Stimulated activated CD8-positive, alpha-beta memory T cell treated with anti-CD3 and anti-CD28 coated beads, Interleukin-12 subunit alpha, Interleukin-12 subunit beta, amount 100 ng/mL, for 24 hours (primary cell): ENCODE measurements around the gene ZNF140.

ENCODE experiments used
- DNase-seq: peaks from one replicate; pipeline ENCODE4 v3.0.0-alpha.2; 2020; ENCODE audit errors: extremely low read depth

ZNF140 gene

DNA sequence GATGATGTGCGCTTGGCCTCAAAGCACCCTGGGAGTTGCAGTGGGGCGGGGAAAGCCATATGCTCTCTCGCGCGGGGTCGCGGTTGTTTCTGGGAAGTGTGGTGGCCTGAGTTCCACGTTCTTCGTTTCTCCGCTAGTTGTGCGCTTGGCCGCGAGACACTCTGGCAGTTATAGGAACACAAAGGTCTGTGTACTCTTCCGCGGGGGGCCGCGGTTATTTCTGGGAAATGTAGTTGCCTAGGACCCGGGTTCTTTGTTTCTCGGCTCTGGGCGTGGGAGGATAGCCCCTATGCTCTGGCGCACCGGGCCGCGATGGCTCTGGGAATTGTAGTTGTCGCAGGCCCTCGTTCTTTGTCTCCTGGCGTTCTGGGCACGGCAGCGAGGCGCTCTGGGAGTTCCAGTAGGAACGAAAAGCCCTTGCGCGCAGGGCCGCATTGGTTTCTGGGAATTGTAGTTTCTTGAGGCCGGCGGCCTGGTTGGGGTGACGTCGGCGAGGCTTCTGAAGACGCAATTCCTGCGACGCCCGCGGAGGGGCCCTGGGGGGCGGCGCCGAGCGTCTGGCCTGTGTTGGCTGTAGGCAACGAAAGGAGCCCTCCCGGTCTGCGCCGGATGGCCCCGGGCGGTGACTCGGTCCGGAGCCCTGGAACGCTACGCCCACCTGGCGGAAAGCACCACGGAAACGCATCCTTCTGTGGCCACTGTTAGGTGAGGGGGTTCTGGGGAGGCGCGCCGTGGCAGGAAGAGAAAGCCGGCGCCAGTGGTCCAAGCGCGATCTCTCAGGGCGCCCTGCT, at the start of gene ZNF140:
Gene ZNF140 (plus strand): TSS at position 556 of the 791 bp plus-strand sequence. CDS start 398 bp downstream, outside the sequence.
- DNase-seq = peak; percentile 88

DNA sequence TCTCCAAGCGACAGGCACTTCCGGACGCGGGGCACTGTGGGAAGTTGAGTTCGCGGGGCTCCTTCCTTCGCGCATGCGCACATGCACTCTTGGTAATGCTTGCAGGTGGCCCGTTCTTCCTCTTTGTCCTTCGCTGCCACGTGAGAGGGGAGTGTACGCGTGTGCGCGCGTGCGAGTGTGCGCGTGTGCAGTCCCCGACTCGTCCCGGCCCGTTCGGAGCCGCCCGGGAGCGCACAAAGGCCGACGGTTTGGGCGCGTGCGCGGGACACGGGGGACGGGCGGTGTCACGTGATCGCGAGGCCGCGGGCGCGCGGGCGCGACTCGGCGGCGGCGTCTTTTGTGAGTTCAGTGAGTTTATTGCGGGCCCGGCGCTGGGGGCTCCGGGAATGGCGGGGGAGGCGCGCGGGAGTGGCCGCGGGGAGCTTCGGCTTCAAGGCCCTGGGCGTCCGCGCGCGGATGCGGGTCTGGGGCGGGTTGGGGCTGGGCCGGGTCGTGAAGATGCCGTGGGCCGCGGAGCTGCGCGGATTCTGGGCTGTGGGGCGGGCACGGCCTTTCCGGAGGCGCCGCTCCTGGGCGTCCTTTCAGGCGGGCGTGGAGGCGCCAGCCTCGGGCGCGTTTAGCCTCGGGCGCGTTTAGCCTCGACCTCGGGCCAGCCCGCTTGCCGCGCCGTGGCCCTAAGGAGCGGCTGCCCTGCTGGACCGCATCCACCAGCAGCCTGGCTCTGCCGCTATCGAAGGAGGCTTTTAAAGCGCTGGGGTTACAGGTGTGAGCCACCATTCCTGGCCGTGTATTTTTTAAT, 43.3 kb upstream of the ZNF140 start, which contains the start of gene ZNF84:
Gene ZNF84 (plus strand): TSS at position 303 of the 799 bp plus-strand sequence. CDS start 3,959 bp downstream, outside the sequence.
- DNase-seq = peak; percentile 91

DNA sequence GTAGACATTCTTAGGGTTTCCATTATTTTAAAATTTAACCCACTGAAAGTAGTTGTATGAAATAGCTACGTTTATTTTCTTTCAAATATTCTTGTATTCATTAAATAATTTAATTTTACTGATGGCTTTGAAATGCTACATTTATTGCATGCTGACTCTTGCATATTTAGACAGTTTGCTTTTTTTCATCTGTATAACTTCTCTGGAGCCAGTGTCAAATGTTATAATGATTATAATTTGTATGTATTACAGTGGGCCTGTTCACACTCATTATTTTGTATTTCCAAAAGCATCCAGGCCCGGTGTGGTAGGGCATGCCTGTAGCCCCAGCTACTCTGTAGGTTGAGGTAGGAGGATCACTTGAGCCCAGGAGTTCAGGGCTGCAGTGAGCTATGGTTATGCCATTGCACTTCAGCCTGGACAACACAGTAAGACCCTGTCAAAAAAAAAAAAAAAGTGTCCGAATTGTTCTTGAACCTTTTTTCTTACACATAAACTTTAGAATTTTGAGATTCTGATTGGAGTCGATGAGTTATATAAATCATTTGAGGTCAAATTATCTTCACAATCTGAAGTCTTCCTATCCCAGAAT, 42.5 kb upstream of the ZNF140 start:
- DNase-seq = no peak

DNA sequence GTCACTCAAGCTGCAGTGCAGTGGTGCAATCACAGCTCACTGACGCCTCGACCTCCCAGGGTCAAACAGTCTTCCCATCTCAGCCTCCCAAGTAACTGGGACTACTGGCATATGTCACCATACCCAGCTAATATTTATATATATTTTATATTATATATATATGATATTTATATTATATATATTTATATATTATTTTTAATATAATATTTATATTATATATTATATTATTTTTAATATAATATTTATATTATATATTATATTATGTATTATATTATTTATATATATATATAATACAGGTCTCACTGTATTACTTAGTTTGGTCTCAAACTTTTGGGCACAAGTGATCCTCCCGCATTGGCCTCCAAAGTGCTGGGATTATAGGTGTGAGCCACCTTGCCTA, 34.0 kb upstream of the ZNF140 start:
- no peak for DNase-seq

DNA sequence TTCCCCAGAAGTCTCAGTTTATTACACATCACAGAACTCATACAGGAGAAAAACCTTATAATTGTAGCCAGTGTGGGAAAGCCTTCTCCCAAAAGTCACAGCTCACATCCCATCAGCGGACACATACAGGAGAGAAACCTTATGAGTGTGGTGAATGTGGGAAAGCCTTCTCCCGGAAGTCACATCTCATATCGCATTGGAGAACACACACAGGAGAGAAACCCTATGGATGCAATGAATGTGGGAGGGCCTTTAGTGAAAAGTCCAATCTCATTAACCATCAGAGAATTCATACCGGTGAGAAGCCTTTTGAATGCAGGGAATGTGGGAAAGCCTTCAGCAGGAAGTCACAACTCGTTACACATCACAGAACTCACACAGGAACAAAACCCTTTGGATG, 23.3 kb upstream of the ZNF140 start:
- DNase-seq = no peak

DNA sequence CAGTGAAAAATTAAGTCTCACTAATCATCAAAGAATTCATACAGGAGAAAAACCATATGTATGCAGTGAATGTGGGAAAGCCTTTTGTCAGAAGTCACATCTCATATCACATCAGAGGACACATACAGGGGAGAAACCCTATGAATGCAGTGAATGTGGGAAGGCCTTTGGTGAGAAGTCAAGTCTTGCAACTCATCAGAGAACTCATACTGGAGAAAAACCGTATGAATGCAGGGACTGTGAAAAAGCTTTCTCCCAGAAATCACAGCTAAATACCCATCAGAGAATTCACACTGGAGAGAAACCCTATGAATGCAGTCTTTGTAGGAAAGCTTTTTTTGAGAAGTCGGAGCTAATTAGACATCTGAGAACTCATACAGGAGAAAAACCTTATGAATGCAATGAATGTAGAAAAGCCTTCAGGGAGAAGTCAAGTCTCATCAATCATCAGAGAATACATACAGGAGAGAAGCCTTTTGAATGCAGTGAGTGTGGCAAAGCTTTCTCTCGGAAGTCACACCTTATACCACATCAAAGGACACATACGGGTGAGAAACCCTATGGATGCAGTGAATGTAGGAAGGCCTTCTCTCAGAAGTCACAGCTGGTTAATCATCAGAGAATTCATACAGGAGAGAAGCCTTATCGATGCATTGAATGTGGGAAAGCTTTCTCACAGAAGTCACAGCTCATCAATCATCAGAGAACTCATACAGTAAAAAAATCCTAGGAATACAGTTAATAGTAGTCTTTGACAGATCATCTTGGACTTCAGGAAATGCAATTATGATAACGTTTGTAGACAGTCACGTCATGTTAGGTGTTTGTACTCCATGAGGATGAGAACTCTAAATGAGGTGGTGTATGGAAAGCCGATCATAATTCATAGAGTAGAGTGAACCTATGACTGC, 22.3 kb upstream of the ZNF140 start:
- DNase-seq = no peak

DNA sequence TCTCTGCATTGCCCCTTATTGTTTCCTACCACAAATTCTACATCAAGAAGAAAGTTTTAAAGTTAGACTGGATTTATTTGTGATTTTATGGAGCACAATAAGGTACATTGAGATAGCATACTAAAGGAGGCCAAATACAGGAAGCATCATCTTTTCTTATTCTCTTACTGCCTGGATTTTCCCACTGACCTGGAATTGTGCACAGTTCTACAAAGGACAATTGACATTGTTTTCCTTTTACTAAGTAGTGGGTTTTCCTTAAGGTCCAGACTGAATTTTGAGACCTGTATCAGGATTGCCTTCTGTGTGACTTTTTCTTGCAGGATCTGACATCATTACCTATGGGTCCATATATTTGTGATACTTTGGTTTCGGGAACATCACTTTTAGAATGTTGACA, 18.8 kb upstream of the ZNF140 start:
- no peak for DNase-seq

DNA sequence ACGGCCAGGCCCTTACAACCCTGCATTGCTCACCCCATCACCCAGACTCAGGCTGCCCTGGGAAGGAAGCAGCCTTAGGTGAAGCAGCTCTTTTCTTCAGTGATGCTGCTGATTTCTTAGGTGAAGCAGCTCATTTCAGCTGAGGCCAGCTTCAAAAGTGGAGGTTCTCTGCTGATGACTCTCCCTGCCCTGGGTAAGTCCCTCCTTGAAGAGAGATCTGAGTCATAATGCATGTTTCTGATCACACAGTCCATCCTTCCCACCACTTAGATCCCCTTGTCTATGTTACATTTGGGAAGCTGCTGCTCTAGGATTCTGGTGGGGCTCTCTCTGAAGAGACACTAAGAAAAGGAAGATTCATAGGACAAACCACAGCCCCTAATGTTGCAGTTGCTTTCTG, 17.2 kb upstream of the ZNF140 start:
- DNase-seq = no peak

DNA sequence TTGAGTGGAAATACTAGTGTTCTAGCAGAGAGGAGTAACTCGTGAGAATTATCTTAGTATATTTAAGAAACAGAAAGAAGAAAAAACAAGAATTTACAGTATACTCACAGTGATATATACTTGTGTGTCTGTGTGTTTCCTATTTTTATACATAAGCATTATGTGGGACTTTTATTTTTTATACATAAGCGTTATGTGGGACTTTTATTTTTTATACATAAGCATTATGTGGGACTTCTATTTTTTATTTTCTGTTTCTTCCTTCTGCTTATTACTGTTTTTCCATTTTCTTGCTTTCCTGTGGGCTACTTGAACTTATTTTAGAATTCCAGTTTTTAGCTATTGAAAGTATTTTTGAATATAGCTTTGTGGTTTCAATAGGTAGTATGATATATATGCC, 6.9 kb upstream of the ZNF140 start:
- no peak for DNase-seq

DNA sequence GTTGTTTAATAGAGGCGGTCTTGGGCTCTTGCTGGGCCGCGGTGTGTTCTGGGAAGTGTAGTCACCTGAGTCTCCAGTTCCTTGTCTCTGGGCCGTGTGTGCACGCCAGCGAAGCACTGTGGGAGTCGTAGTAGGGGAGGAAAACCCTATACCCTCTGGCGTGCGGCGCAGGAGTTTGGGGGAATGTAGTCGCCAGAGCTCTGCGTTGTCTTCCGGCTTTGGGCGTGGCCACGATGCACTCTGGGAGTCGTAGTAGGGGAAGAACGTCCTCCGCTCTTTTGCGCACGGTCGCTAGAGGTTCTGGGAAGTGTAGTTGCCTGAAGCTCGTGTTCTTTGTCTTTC, 726 bp upstream of the ZNF140 start:
- DNase-seq = peak; percentile 92

DNA sequence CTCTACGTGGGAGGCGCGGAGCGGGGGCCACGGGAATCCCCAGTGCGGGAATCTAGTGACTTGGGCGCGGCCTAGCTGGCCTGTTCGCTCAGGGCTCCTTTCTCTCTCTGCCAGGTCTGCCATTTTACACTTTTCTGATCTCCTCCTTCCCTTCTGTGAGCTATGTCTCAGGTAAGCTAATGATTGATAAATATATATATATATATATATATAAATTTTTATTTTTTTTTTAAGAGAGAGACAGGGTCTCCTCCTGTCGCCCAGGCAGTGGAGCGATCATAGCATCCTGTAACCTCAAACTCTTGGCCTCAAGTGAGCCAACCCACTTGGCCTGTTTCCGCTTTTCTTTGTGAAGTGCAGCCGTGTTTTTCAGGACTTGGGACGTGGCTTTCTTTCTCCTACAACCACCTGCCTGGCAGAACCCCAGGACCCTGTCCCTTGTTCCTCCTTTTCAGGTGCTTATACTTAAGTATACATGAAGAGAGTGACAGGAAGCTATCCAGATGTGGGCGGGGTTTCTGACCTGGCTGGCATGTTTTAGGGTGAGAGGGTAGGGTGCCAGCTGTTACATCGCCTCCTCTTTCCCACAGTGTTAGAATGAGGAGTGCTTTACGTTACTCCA, 547 bp downstream of the ZNF140 start:
- DNase-seq = no peak

DNA sequence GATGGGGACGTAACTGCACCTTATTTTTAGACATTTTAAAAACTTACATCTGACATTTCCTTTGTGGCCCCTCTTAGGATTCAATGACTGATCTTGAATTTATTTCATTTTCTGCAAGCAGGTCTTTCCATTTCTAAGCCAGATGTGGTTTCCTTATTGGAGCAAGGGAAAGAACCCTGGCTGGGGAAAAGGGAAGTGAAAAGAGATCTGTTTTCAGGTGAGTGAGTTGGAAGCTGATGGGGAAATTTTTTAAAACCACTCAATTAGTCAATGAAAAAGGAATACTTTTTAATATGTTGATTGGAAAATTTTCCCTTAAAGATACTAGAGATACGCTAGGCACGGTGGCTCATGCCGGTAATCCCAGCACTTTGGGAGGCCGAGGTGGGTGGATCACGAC, 2.6 kb downstream of the ZNF140 start:
- DNase-seq = no peak

DNA sequence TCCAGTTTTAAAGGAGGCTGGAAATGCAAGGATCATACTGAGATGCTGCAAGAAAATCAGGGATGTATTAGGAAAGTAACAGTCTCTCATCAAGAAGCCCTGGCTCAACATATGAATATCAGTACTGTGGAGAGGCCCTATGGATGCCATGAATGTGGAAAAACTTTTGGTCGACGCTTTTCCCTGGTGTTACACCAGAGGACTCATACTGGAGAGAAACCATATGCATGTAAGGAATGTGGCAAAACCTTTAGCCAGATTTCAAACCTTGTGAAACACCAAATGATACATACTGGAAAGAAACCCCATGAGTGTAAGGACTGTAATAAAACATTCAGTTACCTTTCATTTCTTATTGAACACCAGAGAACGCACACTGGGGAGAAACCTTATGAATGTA, 24.9 kb downstream of the ZNF140 start:
- no peak for DNase-seq

DNA sequence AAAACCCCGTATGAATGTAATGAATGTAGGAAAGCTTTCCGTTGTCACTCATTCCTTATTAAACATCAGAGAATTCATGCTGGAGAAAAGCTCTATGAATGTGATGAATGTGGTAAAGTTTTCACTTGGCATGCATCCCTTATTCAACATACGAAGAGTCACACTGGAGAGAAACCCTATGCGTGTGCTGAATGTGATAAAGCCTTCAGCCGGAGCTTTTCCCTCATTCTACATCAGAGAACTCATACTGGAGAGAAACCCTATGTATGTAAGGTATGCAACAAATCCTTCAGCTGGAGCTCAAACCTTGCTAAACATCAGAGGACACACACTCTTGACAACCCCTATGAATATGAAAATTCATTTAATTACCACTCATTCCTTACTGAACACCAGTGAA, 25.5 kb downstream of the ZNF140 start:
- no peak for DNase-seq

DNA sequence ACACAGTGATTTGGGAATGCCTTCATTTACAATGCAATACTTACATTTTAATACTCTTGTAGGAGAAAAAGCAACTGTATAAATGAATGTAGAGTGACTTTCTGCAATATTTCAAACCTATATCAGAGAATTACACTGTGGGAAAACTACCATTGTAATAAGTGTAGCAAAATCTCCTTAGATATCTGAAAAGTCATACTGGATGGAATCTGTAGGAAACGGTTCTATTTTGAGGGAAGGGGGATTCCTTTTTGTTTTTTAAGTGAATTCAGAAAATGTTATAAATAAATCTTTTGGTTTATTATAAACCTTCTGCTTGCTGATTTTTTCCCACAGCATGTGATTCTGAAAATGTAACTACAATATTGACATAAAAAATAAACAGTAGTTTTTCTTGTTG, 26.4 kb downstream of the ZNF140 start:
- no peak for DNase-seq

DNA sequence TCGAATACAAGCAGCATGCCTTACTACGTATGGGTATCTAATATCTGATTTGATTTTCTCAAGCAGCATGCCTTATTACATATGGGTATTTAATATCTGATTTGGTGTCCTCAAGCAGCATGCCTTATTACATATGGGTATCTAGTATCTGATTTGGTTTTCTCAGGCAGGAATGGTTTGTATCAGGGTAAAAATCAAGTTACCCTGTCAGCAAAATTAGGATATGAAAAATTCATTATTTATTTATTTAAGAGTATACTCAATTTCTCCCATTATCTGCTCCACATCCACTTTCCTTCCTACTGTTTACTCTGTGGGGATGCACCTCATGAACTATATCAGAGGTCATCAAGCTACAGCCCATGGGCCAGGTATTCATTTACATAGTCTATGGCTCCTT, 27.4 kb downstream of the ZNF140 start:
- no peak for DNase-seq

DNA sequence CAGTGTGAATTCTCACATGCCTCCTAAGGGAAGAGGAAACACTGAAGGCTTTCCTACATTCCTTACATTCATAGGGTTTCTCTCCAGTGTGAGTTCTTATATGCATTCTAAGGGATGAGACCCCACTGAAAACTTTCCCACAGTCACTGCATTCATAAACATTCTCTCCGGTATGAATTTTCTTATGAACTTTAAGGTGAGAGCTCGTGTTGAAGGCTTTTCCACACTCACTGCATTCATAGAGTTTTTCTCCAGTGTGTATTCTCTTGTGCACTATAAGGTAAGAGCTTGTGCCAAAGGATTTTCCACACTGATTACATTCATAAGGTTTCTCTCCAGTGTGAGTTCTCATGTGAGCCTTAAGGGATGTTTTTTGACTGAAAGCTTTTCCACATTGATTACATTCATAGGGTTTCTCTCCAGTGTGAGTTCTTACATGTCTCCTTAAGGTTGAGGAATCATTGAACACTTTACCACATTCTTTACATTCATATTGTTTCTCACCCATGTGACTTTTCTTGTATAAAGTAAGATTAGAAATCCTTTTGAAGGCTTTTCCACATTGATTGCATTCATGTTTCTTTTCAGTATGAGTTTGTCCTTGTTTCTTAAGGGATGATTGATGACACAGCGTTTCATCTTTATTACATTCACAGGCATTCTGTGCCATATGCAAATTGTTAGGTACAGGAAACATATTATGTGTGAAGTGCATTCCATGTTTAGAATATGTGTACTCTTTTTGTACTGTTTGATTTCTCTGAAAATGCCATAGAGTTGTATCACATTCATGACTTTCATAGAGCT, 39.9 kb downstream of the ZNF140 start:
- DNase-seq = no peak

DNA sequence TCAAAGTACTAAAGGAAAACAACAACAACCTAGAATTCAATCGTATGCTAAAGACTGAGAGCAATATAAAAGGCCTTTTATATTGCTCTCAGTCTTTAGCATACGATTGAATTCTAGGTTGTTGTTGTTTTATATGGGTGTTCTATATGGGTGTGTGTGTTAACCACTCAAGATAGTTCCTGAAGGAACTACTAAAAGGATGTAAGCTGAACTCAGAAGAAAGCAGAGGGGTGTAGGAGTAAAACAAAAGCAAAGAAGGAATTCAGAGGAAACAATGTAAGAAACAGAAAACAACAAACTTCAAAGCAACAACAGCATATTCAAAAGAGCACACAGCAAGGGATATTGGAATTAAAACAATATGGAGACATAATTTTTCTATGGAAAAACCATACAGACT, 44.0 kb downstream of the ZNF140 start:
- DNase-seq = no peak

DNA sequence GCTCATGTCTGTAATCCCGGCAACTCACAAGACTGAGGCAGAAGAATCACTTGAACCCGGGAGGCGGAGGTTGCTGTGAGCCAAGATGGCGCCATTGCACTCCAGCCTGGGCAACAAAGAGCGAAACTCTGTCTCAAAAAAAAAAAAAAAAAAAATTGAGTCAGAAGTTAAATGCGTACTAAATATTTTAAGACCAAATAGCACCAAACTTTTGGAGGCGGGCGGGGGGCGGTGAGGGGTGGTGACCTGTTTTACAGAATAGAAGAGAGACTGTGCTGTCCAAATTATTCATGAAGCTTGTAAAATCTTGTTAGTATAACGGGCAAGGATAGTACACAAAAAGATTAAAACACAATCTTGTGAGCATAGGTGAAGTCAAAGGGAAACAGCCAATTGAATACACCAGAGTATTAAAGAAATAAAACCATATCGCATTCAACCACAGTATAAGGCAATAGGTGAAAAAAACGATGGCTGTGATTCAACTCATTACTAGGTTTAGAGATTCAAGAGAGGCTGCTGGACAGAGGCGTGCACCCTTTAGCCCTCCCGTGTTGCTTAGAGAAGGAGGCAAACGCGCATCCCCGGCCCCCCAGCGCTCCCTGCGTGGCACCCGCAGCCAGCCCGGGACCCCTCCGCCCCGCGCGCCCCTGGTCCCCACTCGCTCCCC, 48.8 kb downstream of the ZNF140 start:
- DNase-seq = no peak
